ENCODE measurements around the gene MRPL14.

The MRPL14 gene

GRCh38 chr6:44073612-44074438, 53.4 kb downstream of the MRPL14 start:
- no peak for TF ChIP-seq CTCF (IDR thresholded peaks at IDR 0.05; ENCODE audit: low read depth, low read length)
- no peak for DNase-seq (ENCODE audit: low read depth, low spot score)
- peak overlapping the region; percentile 27 for H3K4me3 ChIP-seq (ENCODE audit: low read depth, low read length)
- in situ Hi-C loops (cut with HindIII; ENCODE audit: low sequenced_read_pairs): no loop called here

- H3K4me3 ChIP-seq (ENCODE audit: low read depth, low read length): peak overlapping the region; percentile 34
- no peak for TF ChIP-seq CTCF (IDR thresholded peaks at IDR 0.05; ENCODE audit: low read depth, low read length)
- DNase-seq (ENCODE audit: low read depth, low spot score): peak; percentile 79
- in situ Hi-C loops (cut with HindIII; ENCODE audit: low sequenced_read_pairs): no loop called here
These were observed 54.2 kb downstream of the MRPL14 start for GRCh38 chr6:44072959-44073611.

GRCh38 chr6:44072452-44072958, 54.7 kb downstream of the MRPL14 start:
- H3K4me3 ChIP-seq (ENCODE audit: low read depth, low read length): no peak overlapping the region
- no peak for TF ChIP-seq CTCF (IDR thresholded peaks at IDR 0.05; ENCODE audit: low read depth, low read length)
- in situ Hi-C loops (cut with HindIII; ENCODE audit: low sequenced_read_pairs): no loop called here
- no peak for DNase-seq (ENCODE audit: low read depth, low spot score)

GRCh38 chr6:44071670-44072451, 55.4 kb downstream of the MRPL14 start:
- in situ Hi-C loops (cut with HindIII; ENCODE audit: low sequenced_read_pairs): no loop called here
- no peak for TF ChIP-seq CTCF (IDR thresholded peaks at IDR 0.05; ENCODE audit: low read depth, low read length)
- H3K4me3 ChIP-seq (ENCODE audit: low read depth, low read length): no peak overlapping the region
- DNase-seq (ENCODE audit: low read depth, low spot score): peak; percentile 96

- H3K4me3 ChIP-seq (ENCODE audit: low read depth, low read length): no peak overlapping the region
- no peak for TF ChIP-seq CTCF (IDR thresholded peaks at IDR 0.05; ENCODE audit: low read depth, low read length)
- in situ Hi-C loops (cut with HindIII; ENCODE audit: low sequenced_read_pairs): no loop called here
- DNase-seq (ENCODE audit: low read depth, low spot score): peak; percentile 82
These were observed 58.5 kb downstream of the MRPL14 start for GRCh38 chr6:44068607-44069296.
